ENCODE results near the gene TULP4. TPM values are rescaled to one million over a fixed set of nuclear protein-coding genes. Genes with fewer than 3 reads are reported as not detected.

TULP4 gene
- total RNA-seq, 4 donors from 2014 or later = 77.4 to 364 (median 129) TPM

GRCh38 chr6:158415666-158416065, 103.4 kb downstream of the TULP4 start:
- no peak for TF ChIP-seq POLR2A (IDR thresholded peaks at IDR 0.05)
- TF ChIP-seq CTCF (IDR thresholded peaks at IDR 0.05) = no peak
- Histone ChIP-seq H3K27me3 (no peaks in the 10 kb centered on the region), H3K4me1 (no peaks in the 10 kb centered on the region), H3K36me3 (no peaks in the 10 kb centered on the region), H3K27ac (no peak overlapping the region), H3K9me3 (no peaks in the 10 kb centered on the region), H3K4me3 (no peak overlapping the region)
- no peak for DNase-seq
- intact Hi-C loops (cut with DNase I; ENCODE audit: low total_unique reads) = no loop called here

GRCh38 chr6:158416883-158417759, 104.9 kb downstream of the TULP4 start:
- Histone ChIP-seq H3K4me1 (no peaks in the 10 kb centered on the region), H3K9me3 (no peaks in the 10 kb centered on the region), H3K4me3 (no peak overlapping the region), H3K27ac (no peak overlapping the region), H3K27me3 (no peaks in the 10 kb centered on the region), H3K36me3 (no peaks in the 10 kb centered on the region)
- no peak for DNase-seq
- intact Hi-C loops (cut with DNase I; ENCODE audit: low total_unique reads) = no loop called here
- TF ChIP-seq POLR2A (IDR thresholded peaks at IDR 0.05) (no peak), CTCF (IDR thresholded peaks at IDR 0.05) (no peak)

- Histone ChIP-seq H3K4me1 (no peaks in the 10 kb centered on the region), H3K27ac (no peak overlapping the region), H3K9me3 (no peaks in the 10 kb centered on the region), H3K4me3 (no peak overlapping the region), H3K36me3 (no peaks in the 10 kb centered on the region), H3K27me3 (no peaks in the 10 kb centered on the region)
- DNase-seq = no peak
- TF ChIP-seq POLR2A (IDR thresholded peaks at IDR 0.05) = no peak
- no peak for TF ChIP-seq CTCF (IDR thresholded peaks at IDR 0.05)
- intact Hi-C loops (cut with DNase I; ENCODE audit: low total_unique reads) = no loop called here
Observed at GRCh38 chr6:158417760-158418098, 105.5 kb downstream of the TULP4 start.

- H3K9me3 ChIP-seq = no peaks in the 10 kb centered on the region
- H3K27me3 ChIP-seq = no peaks in the 10 kb centered on the region
- H3K27ac ChIP-seq = no peak overlapping the region
- DNase-seq = no peak
- no peaks in the 10 kb centered on the region for H3K36me3 ChIP-seq
- intact Hi-C loops (cut with DNase I; ENCODE audit: low total_unique reads) = no loop called here
- TF ChIP-seq CTCF (IDR thresholded peaks at IDR 0.05) (no peak), POLR2A (IDR thresholded peaks at IDR 0.05) (no peak)
- no peaks in the 10 kb centered on the region for H3K4me1 ChIP-seq
- H3K4me3 ChIP-seq = no peak overlapping the region
Observed at GRCh38 chr6:158418501-158418900, 106.2 kb downstream of the TULP4 start.

GRCh38 chr6:158419339-158419909, 107.2 kb downstream of the TULP4 start:
- Histone ChIP-seq H3K4me1 (no peaks in the 10 kb centered on the region), H3K27me3 (no peaks in the 10 kb centered on the region), H3K4me3 (no peak overlapping the region), H3K36me3 (no peaks in the 10 kb centered on the region), H3K27ac (no peak overlapping the region), H3K9me3 (no peaks in the 10 kb centered on the region)
- no peak for TF ChIP-seq CTCF (IDR thresholded peaks at IDR 0.05)
- no peak for TF ChIP-seq POLR2A (IDR thresholded peaks at IDR 0.05)
- DNase-seq = no peak
- intact Hi-C loops (cut with DNase I; ENCODE audit: low total_unique reads) = no loop called here

Measured in uterus (tissue), 4 donors.